ENCODE results near the gene L3HYPDH.
A peak's percentile ranks its signal among the peaks of the same experiment; 100 is the strongest.

L3HYPDH gene

GRCh38 chr14:59483819-59484638 is at the start of gene L3HYPDH, which contains the start of gene JKAMP:
TSS of gene L3HYPDH (minus strand) at chr14:59484408. CDS start at chr14:59484316, 92 bp downstream.
TSS of gene JKAMP (plus strand) at chr14:59484517. CDS start at chr14:59484590, 73 bp downstream.
- Histone ChIP-seq H3K9me3 (ENCODE audit: insufficient read depth, low read length, severe bottlenecking) (no peaks in the 10 kb centered on the region), H3K9ac (ENCODE audit: low read depth, low read length) (peak within 1 kb of the TSS; percentile 84), H3K27me3 (ENCODE audit: insufficient read depth, low read length, poor library complexity) (no peaks in the 10 kb centered on the region), H3K36me3 (ENCODE audit: insufficient read depth, low read length) (peaks cover 16% of the 10 kb centered on the region), H2AFZ (ENCODE audit: low read depth, low read length) (peak within 1 kb of the TSS; percentile 97), H3K4me3 (ENCODE audit: low read depth in 1 of 2, low read length in 2 of 2) (peak within 1 kb of the TSS; percentile 74 to 79), H4K20me1 (ENCODE audit: insufficient read depth, low read length) (no peaks in the 10 kb centered on the region), H3K79me2 (ENCODE audit: insufficient read depth, low read length) (peaks cover 44% of the 10 kb centered on the region), H3K4me1 (ENCODE audit: insufficient read depth, low read length) (peaks cover 50% of the 10 kb centered on the region), H3K4me2 (ENCODE audit: insufficient read depth, low read length) (peak within 1 kb of the TSS; percentile 89), H3K27ac (ENCODE audit: low read length) (peak within 1 kb of the TSS; percentile 87)
- DNase-seq (peak; percentile 98), ATAC-seq (ENCODE audit: insufficient read depth, low read depth) (peak; percentile 92)
- TF ChIP-seq EZH2 (IDR thresholded peaks at IDR 0.05; ENCODE audit: borderline replicate concordance, low read depth, low read length, severe bottlenecking), result no peak
- TF ChIP-seq CTCF (IDR thresholded peaks at IDR 0.05; ENCODE audit: borderline replicate concordance, extremely low read depth, low read length, poor library complexity, severe bottlenecking), result peak; percentile 56

- H3K27me3 ChIP-seq (ENCODE audit: insufficient read depth, low read length, poor library complexity), result no peaks in the 10 kb centered on the region
- no peak overlapping the region for H3K9ac ChIP-seq (ENCODE audit: low read depth, low read length)
- ATAC-seq (ENCODE audit: insufficient read depth, low read depth), result no peak
- peaks cover 6% of the 10 kb centered on the region for H3K9me3 ChIP-seq (ENCODE audit: insufficient read depth, low read length, severe bottlenecking)
- H3K4me1 ChIP-seq (ENCODE audit: insufficient read depth, low read length), result no peaks in the 10 kb centered on the region
- no peak overlapping the region for H3K4me2 ChIP-seq (ENCODE audit: insufficient read depth, low read length)
- no peaks in the 10 kb centered on the region for H4K20me1 ChIP-seq (ENCODE audit: insufficient read depth, low read length)
- H2AFZ ChIP-seq (ENCODE audit: low read depth, low read length), result no peak overlapping the region
- no peaks in the 10 kb centered on the region for H3K36me3 ChIP-seq (ENCODE audit: insufficient read depth, low read length)
- TF ChIP-seq EZH2 (IDR thresholded peaks at IDR 0.05; ENCODE audit: borderline replicate concordance, low read depth, low read length, severe bottlenecking) (no peak), CTCF (IDR thresholded peaks at IDR 0.05; ENCODE audit: borderline replicate concordance, extremely low read depth, low read length, poor library complexity, severe bottlenecking) (no peak)
- H3K4me3 ChIP-seq (ENCODE audit: low read depth in 1 of 2, low read length in 2 of 2), result no peak overlapping the region
- H3K79me2 ChIP-seq (ENCODE audit: insufficient read depth, low read length), result no peaks in the 10 kb centered on the region
- DNase-seq, result no peak
- no peak overlapping the region for H3K27ac ChIP-seq (ENCODE audit: low read length)
These were observed 48.2 kb upstream of the L3HYPDH start for GRCh38 chr14:59532419-59532818.

- Histone ChIP-seq H3K9ac (ENCODE audit: low read depth, low read length) (no peak overlapping the region), H3K27me3 (ENCODE audit: insufficient read depth, low read length, poor library complexity) (no peaks in the 10 kb centered on the region), H3K79me2 (ENCODE audit: insufficient read depth, low read length) (no peaks in the 10 kb centered on the region), H3K4me2 (ENCODE audit: insufficient read depth, low read length) (no peak overlapping the region), H4K20me1 (ENCODE audit: insufficient read depth, low read length) (no peaks in the 10 kb centered on the region), H2AFZ (ENCODE audit: low read depth, low read length) (no peak overlapping the region), H3K4me3 (ENCODE audit: low read depth in 1 of 2, low read length in 2 of 2) (no peak overlapping the region), H3K9me3 (ENCODE audit: insufficient read depth, low read length, severe bottlenecking) (peaks cover 6% of the 10 kb centered on the region), H3K4me1 (ENCODE audit: insufficient read depth, low read length) (no peaks in the 10 kb centered on the region), H3K36me3 (ENCODE audit: insufficient read depth, low read length) (no peaks in the 10 kb centered on the region), H3K27ac (ENCODE audit: low read length) (no peak overlapping the region)
- no peak for DNase-seq
- no peak for ATAC-seq (ENCODE audit: insufficient read depth, low read depth)
- no peak for TF ChIP-seq CTCF (IDR thresholded peaks at IDR 0.05; ENCODE audit: borderline replicate concordance, extremely low read depth, low read length, poor library complexity, severe bottlenecking)
- TF ChIP-seq EZH2 (IDR thresholded peaks at IDR 0.05; ENCODE audit: borderline replicate concordance, low read depth, low read length, severe bottlenecking), result no peak
These were observed 46.1 kb upstream of the L3HYPDH start for GRCh38 chr14:59530349-59530748.
